ENCODE measurements around the gene SPOPL.

Gene SPOPL

GRCh38 chr2:138600732-138601457 is 99.3 kb downstream of the SPOPL start:
- no peak for DNase-seq (ENCODE audit: low read depth in 1 of 2, low spot score in 1 of 2)

- no peak for DNase-seq (ENCODE audit: low read depth in 1 of 2, low spot score in 1 of 2)
Measured at GRCh38 chr2:138601458-138602165, 100.0 kb downstream of the SPOPL start.

- DNase-seq (ENCODE audit: low read depth in 1 of 2, low spot score in 1 of 2): no peak
Measured at GRCh38 chr2:138602166-138602460, 100.5 kb downstream of the SPOPL start.

GRCh38 chr2:138607746-138608145 is 106.2 kb downstream of the SPOPL start:
- DNase-seq (ENCODE audit: low read depth in 1 of 2, low spot score in 1 of 2): no peak

- DNase-seq (ENCODE audit: low read depth in 1 of 2, low spot score in 1 of 2): no peak
Measured at GRCh38 chr2:138609446-138609845, 107.9 kb downstream of the SPOPL start.

- DNase-seq (ENCODE audit: low read depth in 1 of 2, low spot score in 1 of 2): no peak
Measured at GRCh38 chr2:138610201-138610953, 108.8 kb downstream of the SPOPL start.

- no peak for DNase-seq (ENCODE audit: low read depth in 1 of 2, low spot score in 1 of 2)
Measured at GRCh38 chr2:138615257-138615656, 113.7 kb downstream of the SPOPL start.

- no peak for DNase-seq (ENCODE audit: low read depth in 1 of 2, low spot score in 1 of 2)
Measured at GRCh38 chr2:138617026-138617425, 115.5 kb downstream of the SPOPL start.

GRCh38 chr2:138618971-138619370 is 117.4 kb downstream of the SPOPL start:
- no peak for DNase-seq (ENCODE audit: low read depth in 1 of 2, low spot score in 1 of 2)

GRCh38 chr2:138620431-138620830 is 118.9 kb downstream of the SPOPL start:
- no peak for DNase-seq (ENCODE audit: low read depth in 1 of 2, low spot score in 1 of 2)

GRCh38 chr2:138621139-138621538 is 119.6 kb downstream of the SPOPL start:
- no peak for DNase-seq (ENCODE audit: low read depth in 1 of 2, low spot score in 1 of 2)

- DNase-seq (ENCODE audit: low read depth in 1 of 2, low spot score in 1 of 2): no peak
Measured at GRCh38 chr2:138622613-138623012, 121.0 kb downstream of the SPOPL start.
